H1 (cell line): Measurements from ENCODE around the gene RASA4B. TPM values are rescaled to one million over a fixed set of nuclear protein-coding genes. Genes with fewer than 3 reads are reported as not detected.
"Not testable (repeated sequence)": the region's sequence is repeated elsewhere in the genome, so short reads cannot be mapped to it uniquely, and the experiment has no call there.

Experiments used
- CTCF ChIA-PET: fragments of 300-600 bp; sonication (Branson Sonifier 250); formaldehyde crosslinking; loops from one replicate; lab custom pipeline; 2021; ENCODE audit not compliant: partially characterized antibody; lab: Charles Lee
- POLR2A ChIA-PET: fragments of 300-600 bp; sonication (Branson Sonifier 250); formaldehyde crosslinking; loops from one replicate; lab custom pipeline; 2021; ENCODE audit warnings: inconsistent platforms; ENCODE audit not compliant: partially characterized antibody; lab: Charles Lee
- DNase-seq, 2 experiments: peaks; one replicate each; pipeline versions ENCODE4 v3.0.0 to v3.0.0-alpha.2; 2010 to 2022; ENCODE audit warnings: low spot score in 2 of 2, low read depth in 1 of 2, mixed read lengths in 1 of 2
- FAIRE-seq: peaks from 2 replicates; lab custom pipeline; 2011; peaks lifted over from hg19 to GRCh38; lab: Jason Lieb, UNC
- H2AFZ ChIP-seq: 2 replicates; pipeline ENCODE4 v1.8.1; 2012; ENCODE audit warnings: low read length, inconsistent platforms
- H2AK5ac ChIP-seq: 2 replicates; pipeline ENCODE4 v1.6.1; 2013; ENCODE audit warnings: low read depth, low read length
- H2BK120ac ChIP-seq: replicated peaks from 2 replicates; pipeline ENCODE3; 2013; ENCODE audit warnings: low read depth, low read length, inconsistent platforms
- H2BK12ac ChIP-seq: 2 replicates; pipeline ENCODE4 v1.6.1; 2013; ENCODE audit warnings: low read depth, low read length
- H2BK15ac ChIP-seq: 2 replicates; pipeline ENCODE4 v1.6.1; 2013; ENCODE audit warnings: low read length
- H2BK20ac ChIP-seq: 2 replicates; pipeline ENCODE4 v1.6.1; 2013; ENCODE audit warnings: low read length
- H2BK5ac ChIP-seq: 2 replicates; pipeline ENCODE4 v1.6.1; 2013; ENCODE audit warnings: low read depth, low read length
- H3K14ac ChIP-seq: 2 replicates; pipeline ENCODE4 v1.6.1; 2013; ENCODE audit warnings: inconsistent platforms; ENCODE audit not compliant: insufficient read length
- H3K18ac ChIP-seq: 2 replicates; pipeline ENCODE4 v1.6.1; 2013; ENCODE audit warnings: low read length; ENCODE audit errors: extremely low read depth
- H3K23ac ChIP-seq: 2 replicates; pipeline ENCODE4 v1.6.1; 2013; ENCODE audit warnings: inconsistent platforms; ENCODE audit not compliant: insufficient read length
- H3K23me2 ChIP-seq: 2 replicates; pipeline ENCODE4 v1.6.1; 2013; ENCODE audit warnings: low read depth, low read length
- H3K27ac ChIP-seq: 2 replicates; pipeline ENCODE4 v1.6.1; 2011; ENCODE audit warnings: low read depth, low read length, inconsistent platforms
- H3K27me3 ChIP-seq, 4 experiments: replicated peaks in 1 of 4; 1 replicate in 1 of 4; 2 replicates in 3 of 4; pipeline versions ENCODE4 v1.6.1 to v1.8.1; 2011 to 2013; ENCODE audit warnings: low read length in 3 of 4, mild to moderate bottlenecking in 3 of 4, inconsistent platforms in 2 of 4, mixed read lengths in 2 of 4, moderate library complexity in 1 of 4; ENCODE audit not compliant: control insufficient read depth in 3 of 4, insufficient read depth in 3 of 4; ENCODE audit errors: extremely low read depth in 1 of 4
- H3K36me3 ChIP-seq, 4 experiments: 2 replicates each; pipeline versions ENCODE4 v1.6.1 to v1.8.1; 2011 to 2013; ENCODE audit warnings: mild to moderate bottlenecking in 4 of 4, low read length in 3 of 4, moderate library complexity in 2 of 4, control low read depth in 1 of 4, inconsistent platforms in 1 of 4; ENCODE audit not compliant: insufficient read depth in 4 of 4, control insufficient read depth in 2 of 4
- H3K4ac ChIP-seq: replicated peaks from 2 replicates; pipeline ENCODE3; 2013; ENCODE audit warnings: low read length, low read depth, mixed read lengths, inconsistent platforms; ENCODE audit not compliant: insufficient read length
- H3K4me1 ChIP-seq, 4 experiments: replicated peaks in 1 of 4; 1 replicate in 1 of 4; 2 replicates in 3 of 4; pipeline versions ENCODE4 v1.6.1 to v1.8.1; 2011 to 2013; ENCODE audit warnings: low read length in 3 of 4, inconsistent platforms in 2 of 4, mixed read lengths in 1 of 4; ENCODE audit not compliant: insufficient read depth in 4 of 4, control insufficient read depth in 3 of 4
- H3K4me2 ChIP-seq, 2 experiments: 2 replicates each; pipeline versions ENCODE4 v1.6.1 to v1.8.1; 2011 to 2013; ENCODE audit warnings: low read depth in 2 of 2, low read length in 2 of 2, control low read depth in 1 of 2, inconsistent platforms in 1 of 2, mild to moderate bottlenecking in 1 of 2; ENCODE audit not compliant: insufficient read depth in 1 of 2
- H3K4me3 ChIP-seq, 4 experiments: fragments of 200-600, 300-600 bp in 1 of 4; sonication (generic), shearing (Covaris generic), sonication (Bioruptor Twin) in 1 of 4; 2 replicates each; pipeline versions ENCODE4 v1.5.1 to v1.8.1; 2011 to 2016; ENCODE audit warnings: low read length in 4 of 4, low read depth in 3 of 4, control low read depth in 2 of 4, inconsistent platforms in 2 of 4, mild to moderate bottlenecking in 2 of 4, mixed read lengths in 1 of 4, moderate library complexity in 1 of 4; ENCODE audit not compliant: insufficient read depth in 2 of 4; ENCODE audit errors: extremely low read depth in 1 of 4
- H3K56ac ChIP-seq: replicated peaks from 2 replicates; pipeline ENCODE3; 2013; ENCODE audit warnings: low read depth, mild to moderate bottlenecking, mixed read lengths, low read length, inconsistent platforms; ENCODE audit not compliant: insufficient read length
- H3K79me1 ChIP-seq: 2 replicates; pipeline ENCODE4 v1.6.1; 2013; ENCODE audit warnings: low read depth, low read length, control low read depth
- H3K79me2 ChIP-seq, 2 experiments: 2 replicates each; pipeline versions ENCODE4 v1.6.1 to v1.8.1; 2012 to 2013; ENCODE audit warnings: low read length in 2 of 2, mild to moderate bottlenecking in 2 of 2, inconsistent platforms in 1 of 2; ENCODE audit not compliant: insufficient read depth in 2 of 2, control insufficient read depth in 1 of 2
- H3K9ac ChIP-seq, 4 experiments: replicated peaks in 1 of 4; 1 replicate in 1 of 4; 2 replicates in 3 of 4; pipeline versions ENCODE4 v1.6.1 to v1.8.1; 2011 to 2013; ENCODE audit warnings: low read depth in 3 of 4, low read length in 3 of 4, control low read depth in 2 of 4, mild to moderate bottlenecking in 2 of 4, moderate library complexity in 2 of 4, inconsistent platforms in 1 of 4; ENCODE audit errors: extremely low read depth in 1 of 4
- H3K9me3 ChIP-seq, 2 experiments: 2 replicates each; pipeline versions ENCODE4 v1.6.1 to v1.8.1; 2012 to 2013; ENCODE audit warnings: mild to moderate bottlenecking in 2 of 2, moderate library complexity in 2 of 2, control low read depth in 1 of 2, inconsistent platforms in 1 of 2, low read depth in 1 of 2, low read length in 1 of 2, mixed read lengths in 1 of 2; ENCODE audit not compliant: insufficient read depth in 2 of 2
- H4K20me1 ChIP-seq, 2 experiments: replicated peaks in 1 of 2; 2 replicates each; pipeline versions ENCODE3 to v1.8.1; 2011 to 2013; ENCODE audit warnings: inconsistent platforms in 2 of 2, low read length in 2 of 2, mild to moderate bottlenecking in 1 of 2; ENCODE audit not compliant: insufficient read depth in 2 of 2, control insufficient read depth in 1 of 2
- H4K5ac ChIP-seq: 2 replicates; pipeline ENCODE4 v1.6.1; 2013; ENCODE audit warnings: low read length, low read depth, mixed read lengths, inconsistent platforms; ENCODE audit not compliant: insufficient read length
- H4K8ac ChIP-seq: 2 replicates; pipeline ENCODE4 v1.8.0; 2013; ENCODE audit warnings: mild to moderate bottlenecking, moderate library complexity, low read length, inconsistent platforms; ENCODE audit not compliant: insufficient read depth; ENCODE audit errors: extremely low read depth
- H4K91ac ChIP-seq: replicated peaks from 2 replicates; pipeline ENCODE3; 2013; ENCODE audit warnings: low read length, mixed read lengths, inconsistent platforms; ENCODE audit not compliant: insufficient read length
- WGBS, 2 experiments: shearing (Covaris generic) in 1 of 2; methylation state at CpG; one replicate each; pipeline versions ENCODE4 v1.1.6 to v1.1.7; 2013 to 2015; ENCODE audit warnings: low lambda C conversion rate in 2 of 2, mixed read lengths in 2 of 2, inconsistent platforms in 1 of 2, low coverage in 1 of 2, missing lambda C conversion rate in 1 of 2; ENCODE audit not compliant: insufficient replicate concordance in 2 of 2, insufficient coverage in 1 of 2, insufficient read length in 1 of 2; ENCODE audit errors: extremely low coverage in 1 of 2, missing lambda C conversion rate in 1 of 2; 5-methylcytosine and 5-hydroxymethylcytosine counted together
- polyA plus RNA-seq, 7 experiments: library from polyadenylated mRNA; depleted of rRNA in 3 of 7; stranded (reverse) in 5 of 7; unstranded in 2 of 7; fragments of >200 nt in 5 of 7; fragments of 200-250 nt in 2 of 7; gene quantifications; 1 replicate in 5 of 7; 2 replicates in 1 of 7; 4 replicates in 1 of 7; pipeline versions ENCODE4 v1.2.1 to v1.2.3, GENCODE V29; 2011 to 2013; ENCODE audit warnings: missing spikeins in 2 of 7, mixed read lengths in 2 of 7
- total RNA-seq: library from RNA; stranded (reverse); fragmentation: NEBNext Ultra II Directional; extraction: Animal tissue kit (Norgen Biotek cat#: 25700); gene quantifications from 2 replicates; pipeline ENCODE4 v1.2.1, GENCODE V29; 2021

Gene RASA4B
- total and polyA plus RNA-seq, 2 of the 8 experiments (the other 6 are each of a cell fraction or from before 2014, with no cell fraction given) = 3.4 to 6.7 TPM

- H3K14ac ChIP-seq, H3K36me3 ChIP-seq, H3K23me2 ChIP-seq, H3K79me2 ChIP-seq, FAIRE-seq, H3K4me1 ChIP-seq, H3K27me3 ChIP-seq, H4K5ac ChIP-seq, H2AK5ac ChIP-seq, H2BK12ac ChIP-seq, H4K20me1 ChIP-seq, H2BK20ac ChIP-seq, H2BK120ac ChIP-seq, H3K27ac ChIP-seq, H2AFZ ChIP-seq, H3K9ac ChIP-seq, H4K8ac ChIP-seq, POLR2A ChIA-PET, DNase-seq, H3K23ac ChIP-seq, H2BK15ac ChIP-seq, H3K4me2 ChIP-seq, H3K56ac ChIP-seq, CTCF ChIA-PET, H3K4ac ChIP-seq, H3K79me1 ChIP-seq, H2BK5ac ChIP-seq, H3K9me3 ChIP-seq, H4K91ac ChIP-seq, H3K18ac ChIP-seq, H3K4me3 ChIP-seq: not testable (repeated sequence)
- no CpG with 5 or more reads among the region's 6 CpGs for WGBS, 2 experiments
Measured at GRCh38 chr7:102550808-102551422, 33.3 kb upstream of the RASA4B start, which contains the start of gene SPDYE2. Gene SPDYE2, plus strand, starts transcription at chr7:102551226. Its CDS starts 2,030 bp downstream, at chr7:102553256.

GRCh38 chr7:102546353-102546752, 28.8 kb upstream of the RASA4B start:
- H3K79me1 ChIP-seq, H3K14ac ChIP-seq, H4K8ac ChIP-seq, CTCF ChIA-PET, DNase-seq, H3K4me3 ChIP-seq, H3K4me2 ChIP-seq, H3K18ac ChIP-seq, H2BK12ac ChIP-seq, H2BK20ac ChIP-seq, H4K91ac ChIP-seq, H3K27ac ChIP-seq, H3K9ac ChIP-seq, H3K23ac ChIP-seq, H2AFZ ChIP-seq, H3K9me3 ChIP-seq, H3K27me3 ChIP-seq, H2BK5ac ChIP-seq, FAIRE-seq, H4K20me1 ChIP-seq, H3K4ac ChIP-seq, H3K36me3 ChIP-seq, H3K56ac ChIP-seq, H3K23me2 ChIP-seq, H2BK120ac ChIP-seq, H3K79me2 ChIP-seq, H2AK5ac ChIP-seq, H2BK15ac ChIP-seq, H4K5ac ChIP-seq, POLR2A ChIA-PET, H3K4me1 ChIP-seq: not testable (repeated sequence)
- no CpG with 5 or more reads among the region's 6 CpGs for WGBS, 2 experiments
